Gastrocnemius medialis (tissue), 4 donors: ENCODE measurements around the gene DPH2.

ENCODE experiments used
- CTCF ChIP-seq, 5 experiments: fragments of 450-650 bp in 3 of 5; fragments of 200-600 bp in 2 of 5; sonication (generic) in 2 of 5; IDR thresholded peaks in 4 of 5; conservative IDR thresholded peaks in 1 of 5; 1 replicate in 4 of 5; 2 replicates in 1 of 5; pipeline ENCODE4 v1.5.1; 2016 to 2019; ENCODE audit warnings: antibody characterized with exemption in 5 of 5, mild to moderate bottlenecking in 3 of 5, moderate library complexity in 3 of 5
- POLR2A ChIP-seq, 2 donors: fragments of 450-650 bp; IDR thresholded peaks; one replicate each; pipeline ENCODE4 v1.6.1; 2017; ENCODE audit warnings: antibody characterized with exemption in 2 of 2, mild to moderate bottlenecking in 2 of 2, moderate library complexity in 2 of 2

- TF ChIP-seq CTCF (IDR thresholded peaks at IDR 0.05 in 4 of 5, conservative IDR thresholded peaks at IDR 0.05 in 1 of 5) = no peak
- no peak for TF ChIP-seq POLR2A (IDR thresholded peaks at IDR 0.05)
Measured at GRCh38 chr1:43947874-43948437, 21.9 kb upstream of the DPH2 start.
